Measurements from ENCODE around the gene ALK.

ALK gene

DNA sequence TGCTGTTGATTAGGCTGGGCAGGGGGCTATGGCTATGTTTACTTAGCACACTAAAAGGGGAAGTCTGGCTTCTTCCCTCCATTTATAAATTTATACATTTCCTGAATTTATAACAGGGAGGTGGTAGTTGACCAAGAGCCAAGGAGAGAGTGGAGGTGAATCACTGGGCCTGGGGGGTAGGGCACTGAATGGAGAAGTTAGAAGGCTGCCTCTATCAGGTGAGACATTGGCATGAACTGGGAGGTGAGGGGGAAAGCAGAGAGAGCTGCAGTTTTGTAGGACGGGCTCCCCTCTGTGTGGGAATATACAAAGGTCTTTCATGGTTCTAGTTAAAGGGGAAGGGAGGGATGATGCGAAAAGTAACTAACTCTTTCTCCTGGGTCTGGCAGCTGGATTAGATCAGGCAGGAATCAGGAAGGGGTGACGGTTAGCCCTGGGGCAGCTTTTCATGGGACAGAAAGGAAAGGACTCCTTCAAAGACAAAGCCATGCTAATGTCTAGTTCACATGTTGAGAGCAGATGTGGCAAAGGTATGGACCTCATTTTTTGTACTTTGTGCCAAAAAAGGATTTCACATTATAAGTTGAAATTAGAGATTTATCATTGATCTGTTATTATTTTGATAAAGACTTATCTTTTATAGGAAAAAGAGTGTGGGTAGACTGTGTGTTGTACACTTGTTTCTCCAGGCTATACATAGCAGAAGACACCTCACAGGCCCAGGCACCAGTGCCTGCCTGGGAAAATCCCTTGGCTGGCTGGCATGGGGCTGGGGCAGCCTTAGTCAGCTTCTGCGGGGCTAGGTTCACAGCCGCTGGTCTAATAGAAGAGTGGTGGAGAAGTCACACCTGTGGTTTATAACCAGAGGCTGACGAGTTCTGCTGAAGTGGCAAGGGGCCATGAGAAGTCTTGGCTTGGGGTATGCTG lies 647.4 kb downstream of the ALK start:
- H3K36me3 ChIP-seq: no peaks in the 10 kb centered on the region
- no peaks in the 10 kb centered on the region for H3K4me1 ChIP-seq
- H3K27ac ChIP-seq: no peak overlapping the region
- H3K4me3 ChIP-seq: no peak overlapping the region
- peaks cover 0 to 33% of the 10 kb centered on the region in 2 donors for H3K27me3 ChIP-seq
- H3K9me3 ChIP-seq: no peaks in the 10 kb centered on the region
- intact Hi-C loops (cut with DNase I; ENCODE audit: low total_unique reads): no loop called here
- DNase-seq: peak in 1 of 2 donors; percentile 48
- TF ChIP-seq, protein P1, sequence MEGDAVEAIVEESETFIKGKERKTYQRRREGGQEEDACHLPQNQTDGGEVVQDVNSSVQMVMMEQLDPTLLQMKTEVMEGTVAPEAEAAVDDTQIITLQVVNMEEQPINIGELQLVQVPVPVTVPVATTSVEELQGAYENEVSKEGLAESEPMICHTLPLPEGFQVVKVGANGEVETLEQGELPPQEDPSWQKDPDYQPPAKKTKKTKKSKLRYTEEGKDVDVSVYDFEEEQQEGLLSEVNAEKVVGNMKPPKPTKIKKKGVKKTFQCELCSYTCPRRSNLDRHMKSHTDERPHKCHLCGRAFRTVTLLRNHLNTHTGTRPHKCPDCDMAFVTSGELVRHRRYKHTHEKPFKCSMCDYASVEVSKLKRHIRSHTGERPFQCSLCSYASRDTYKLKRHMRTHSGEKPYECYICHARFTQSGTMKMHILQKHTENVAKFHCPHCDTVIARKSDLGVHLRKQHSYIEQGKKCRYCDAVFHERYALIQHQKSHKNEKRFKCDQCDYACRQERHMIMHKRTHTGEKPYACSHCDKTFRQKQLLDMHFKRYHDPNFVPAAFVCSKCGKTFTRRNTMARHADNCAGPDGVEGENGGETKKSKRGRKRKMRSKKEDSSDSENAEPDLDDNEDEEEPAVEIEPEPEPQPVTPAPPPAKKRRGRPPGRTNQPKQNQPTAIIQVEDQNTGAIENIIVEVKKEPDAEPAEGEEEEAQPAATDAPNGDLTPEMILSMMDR (IDR thresholded peaks at IDR 0.05): no peak

GRCh38 chr2:29273004-29273684 lies 648.2 kb downstream of the ALK start:
- no peak overlapping the region for H3K27ac ChIP-seq
- no peak overlapping the region for H3K4me3 ChIP-seq
- TF ChIP-seq, protein P1 (IDR thresholded peaks at IDR 0.05): no peak
- intact Hi-C loops (cut with DNase I; ENCODE audit: low total_unique reads): no loop called here
- peaks cover 0 to 36% of the 10 kb centered on the region in 2 donors for H3K27me3 ChIP-seq
- H3K36me3 ChIP-seq: no peaks in the 10 kb centered on the region
- H3K9me3 ChIP-seq: no peaks in the 10 kb centered on the region
- peak in 1 of 2 donors; percentile 27 for DNase-seq
- H3K4me1 ChIP-seq: no peaks in the 10 kb centered on the region

DNA sequence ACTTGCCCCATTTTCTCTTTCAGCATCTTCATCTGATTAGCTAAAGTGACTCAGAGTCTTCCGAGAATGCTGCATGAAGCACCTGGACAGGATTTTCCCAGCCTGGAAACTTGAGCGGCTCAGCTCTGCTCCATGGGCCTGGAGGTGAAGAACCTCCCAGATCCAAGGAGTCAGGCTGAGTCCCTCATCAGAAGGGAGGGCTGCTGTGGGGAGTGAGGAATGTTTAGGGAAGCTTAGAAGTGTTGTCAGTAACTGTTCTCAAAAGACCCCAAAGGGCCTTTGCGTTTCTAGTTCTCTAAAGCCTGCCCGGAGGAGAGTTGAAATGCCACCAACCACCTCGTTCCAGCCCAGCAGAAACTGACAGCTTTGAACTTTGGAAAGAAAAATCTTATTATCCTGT lies 649.1 kb downstream of the ALK start:
- TF ChIP-seq, protein P1 (IDR thresholded peaks at IDR 0.05): no peak
- Histone ChIP-seq H3K36me3 (no peaks in the 10 kb centered on the region), H3K9me3 (no peaks in the 10 kb centered on the region), H3K4me3 (no peak overlapping the region), H3K4me1 (no peaks in the 10 kb centered on the region), H3K27me3 (peaks cover 0 to 36% of the 10 kb centered on the region in 2 donors), H3K27ac (no peak overlapping the region)
- DNase-seq: peak in 1 of 2 donors; percentile 11
- intact Hi-C loops (cut with DNase I; ENCODE audit: low total_unique reads): no loop called here

DNA sequence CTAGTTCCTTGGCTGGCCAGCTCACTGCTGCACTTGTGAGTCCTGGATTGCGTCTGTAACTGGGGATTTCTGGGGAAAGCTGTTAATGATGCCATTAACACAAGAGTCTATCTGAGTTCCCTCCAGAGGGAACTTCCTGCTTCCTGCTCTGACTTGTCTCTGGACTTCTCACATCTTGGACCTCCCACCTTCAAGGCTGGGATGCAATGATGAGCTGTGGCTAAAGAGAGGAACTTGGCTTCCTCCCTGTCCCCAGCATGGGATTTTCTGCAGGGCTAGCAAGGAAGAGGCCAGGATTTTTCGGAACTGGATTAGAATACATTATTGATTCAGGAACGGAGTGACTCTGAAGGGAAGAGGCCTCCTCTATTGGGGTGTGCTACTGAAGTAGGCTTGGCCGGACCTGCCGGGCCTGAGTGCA lies 650.7 kb downstream of the ALK start:
- H3K9me3 ChIP-seq: no peaks in the 10 kb centered on the region

GRCh38 chr2:29269765-29270109 lies 651.6 kb downstream of the ALK start:
- intact Hi-C loops (cut with DNase I; ENCODE audit: low total_unique reads): no loop called here
- no peaks in the 10 kb centered on the region for H3K4me1 ChIP-seq
- peaks cover 0 to 34% of the 10 kb centered on the region in 2 donors for H3K27me3 ChIP-seq
- no peak overlapping the region for H3K4me3 ChIP-seq
- TF ChIP-seq, protein P1 (IDR thresholded peaks at IDR 0.05): no peak
- DNase-seq: peak in 1 of 2 donors; percentile 15
- no peaks in the 10 kb centered on the region for H3K9me3 ChIP-seq
- no peaks in the 10 kb centered on the region for H3K36me3 ChIP-seq
- H3K27ac ChIP-seq: no peak overlapping the region

More for the DNA sequence above, 650.7 kb downstream of the ALK start:
- TF ChIP-seq, protein P1 (IDR thresholded peaks at IDR 0.05): no peak
- peak in 1 of 2 donors; percentile 34 for DNase-seq
- Histone ChIP-seq H3K27me3 (peaks cover 0 to 37% of the 10 kb centered on the region in 2 donors), H3K4me1 (no peaks in the 10 kb centered on the region), H3K36me3 (no peaks in the 10 kb centered on the region), H3K4me3 (no peak overlapping the region), H3K27ac (no peak overlapping the region)
- intact Hi-C loops (cut with DNase I; ENCODE audit: low total_unique reads): no loop called here

Measured in tibial artery (tissue), 4 donors.